Duodenal mucosa (tissue), 2 donors: Measurements from ENCODE around the gene TSSC4.

Experiments
- H3K27ac ChIP-seq: one replicate; pipeline ENCODE4 v1.7.0; 2013; ENCODE audit warnings: low read depth, low read length
- H3K27me3 ChIP-seq, 2 donors: one replicate each; pipeline ENCODE4 v1.7.0; 2013; ENCODE audit warnings: low read length in 2 of 2, control low read depth in 1 of 2; ENCODE audit not compliant: insufficient read depth in 2 of 2, control insufficient read depth in 1 of 2
- H3K36me3 ChIP-seq, 2 donors: one replicate each; pipeline ENCODE4 v1.7.0; 2013; ENCODE audit warnings: low read length in 2 of 2, control low read depth in 1 of 2; ENCODE audit not compliant: insufficient read depth in 2 of 2, control insufficient read depth in 1 of 2
- H3K4me1 ChIP-seq, 2 donors: one replicate each; pipeline ENCODE4 v1.7.0; 2013; ENCODE audit warnings: low read length in 2 of 2, control low read depth in 1 of 2; ENCODE audit not compliant: insufficient read depth in 2 of 2, control insufficient read depth in 1 of 2
- H3K4me3 ChIP-seq, 2 donors: one replicate each; pipeline ENCODE4 v1.7.0; 2013; ENCODE audit warnings: low read length in 2 of 2, low read depth in 1 of 2
- H3K9ac ChIP-seq, 2 donors: one replicate each; pipeline ENCODE4 v1.7.0; 2013; ENCODE audit warnings: low read length in 2 of 2, low read depth in 1 of 2
- H3K9me3 ChIP-seq, 2 donors: one replicate each; pipeline ENCODE4 v1.7.0; 2013; ENCODE audit warnings: low read length in 2 of 2, control low read depth in 1 of 2; ENCODE audit not compliant: control insufficient read depth in 1 of 2

Gene TSSC4

GRCh38 chr11:2368851-2369180 is 31.7 kb upstream of the TSSC4 start:
- Histone ChIP-seq H3K36me3 (no peaks in the 10 kb centered on the region), H3K27ac (no peak overlapping the region)

GRCh38 chr11:2369320-2369719 is 31.2 kb upstream of the TSSC4 start:
- H3K9ac ChIP-seq: no peak overlapping the region
- no peaks in the 10 kb centered on the region for H3K36me3 ChIP-seq
- no peak overlapping the region for H3K27ac ChIP-seq
- no peaks in the 10 kb centered on the region for H3K9me3 ChIP-seq
- no peaks in the 10 kb centered on the region for H3K4me1 ChIP-seq
- no peak overlapping the region for H3K4me3 ChIP-seq
- no peaks in the 10 kb centered on the region for H3K27me3 ChIP-seq

More at GRCh38 chr11:2368851-2369180, 31.7 kb upstream of the TSSC4 start:
- no peaks in the 10 kb centered on the region for H3K9me3 ChIP-seq
- no peaks in the 10 kb centered on the region for H3K27me3 ChIP-seq
- no peak overlapping the region for H3K4me3 ChIP-seq
- no peaks in the 10 kb centered on the region for H3K4me1 ChIP-seq
- no peak overlapping the region for H3K9ac ChIP-seq

- H3K4me1 ChIP-seq: no peaks in the 10 kb centered on the region
- no peaks in the 10 kb centered on the region for H3K27me3 ChIP-seq
- H3K36me3 ChIP-seq: no peaks in the 10 kb centered on the region
- no peak overlapping the region for H3K9ac ChIP-seq
- H3K9me3 ChIP-seq: no peaks in the 10 kb centered on the region
- H3K27ac ChIP-seq: no peak overlapping the region
- no peak overlapping the region for H3K4me3 ChIP-seq
These were observed 30.7 kb upstream of the TSSC4 start for GRCh38 chr11:2369896-2370295.

- H3K9me3 ChIP-seq: no peaks in the 10 kb centered on the region
- no peaks in the 10 kb centered on the region for H3K27me3 ChIP-seq
- no peaks in the 10 kb centered on the region for H3K36me3 ChIP-seq
- no peak overlapping the region for H3K4me3 ChIP-seq
- no peak overlapping the region for H3K27ac ChIP-seq
- peaks cover 22 to 25% of the 10 kb centered on the region in 2 donors for H3K4me1 ChIP-seq
- no peak overlapping the region for H3K9ac ChIP-seq
These were observed 25.9 kb upstream of the TSSC4 start for GRCh38 chr11:2374456-2375201.

GRCh38 chr11:2375341-2375853 is 25.2 kb upstream of the TSSC4 start:
- Histone ChIP-seq H3K27ac (no peak overlapping the region), H3K9ac (no peak overlapping the region), H3K4me3 (no peak overlapping the region), H3K9me3 (no peaks in the 10 kb centered on the region), H3K36me3 (no peaks in the 10 kb centered on the region), H3K27me3 (no peaks in the 10 kb centered on the region), H3K4me1 (peaks cover 30 to 32% of the 10 kb centered on the region in 2 donors)

- peaks cover 35 to 39% of the 10 kb centered on the region in 2 donors for H3K4me1 ChIP-seq
- H3K27ac ChIP-seq: no peak overlapping the region
- H3K4me3 ChIP-seq: peak overlapping the region in 1 of 2 donors; percentile 30
- H3K9me3 ChIP-seq: no peaks in the 10 kb centered on the region
- H3K27me3 ChIP-seq: no peaks in the 10 kb centered on the region
- no peaks in the 10 kb centered on the region for H3K36me3 ChIP-seq
- no peak overlapping the region for H3K9ac ChIP-seq
These were observed 24.5 kb upstream of the TSSC4 start for GRCh38 chr11:2375964-2376551.

- H3K27me3 ChIP-seq: no peaks in the 10 kb centered on the region
- peaks cover 43 to 47% of the 10 kb centered on the region in 2 donors for H3K4me1 ChIP-seq
- H3K4me3 ChIP-seq: peak within 1 kb of the TSS; percentile 81 to 82
- H3K9ac ChIP-seq: peak within 1 kb of the TSS; percentile 77 to 88
- H3K9me3 ChIP-seq: no peaks in the 10 kb centered on the region
- no peaks in the 10 kb centered on the region for H3K36me3 ChIP-seq
- H3K27ac ChIP-seq: peak within 1 kb of the TSS; percentile 90
These were observed 23.6 kb upstream of the TSSC4 start, which contains the start of gene CD81 for GRCh38 chr11:2376751-2377451. Gene CD81, plus strand, starts transcription at chr11:2377310. Its CDS starts 240 bp downstream, at chr11:2377550.

- H3K36me3 ChIP-seq: no peaks in the 10 kb centered on the region
- peak overlapping the region; percentile 81 to 82 for H3K4me3 ChIP-seq
- peaks cover 52 to 56% of the 10 kb centered on the region in 2 donors for H3K4me1 ChIP-seq
- H3K9ac ChIP-seq: peak overlapping the region; percentile 77 to 88
- H3K27me3 ChIP-seq: no peaks in the 10 kb centered on the region
- no peaks in the 10 kb centered on the region for H3K9me3 ChIP-seq
- peak overlapping the region; percentile 90 for H3K27ac ChIP-seq
These were observed 22.8 kb upstream of the TSSC4 start for GRCh38 chr11:2377511-2378443.

GRCh38 chr11:2378527-2379210 is 21.9 kb upstream of the TSSC4 start:
- H3K9me3 ChIP-seq: no peaks in the 10 kb centered on the region
- peak overlapping the region; percentile 90 for H3K27ac ChIP-seq
- peak overlapping the region; percentile 77 to 88 for H3K9ac ChIP-seq
- H3K4me1 ChIP-seq: peaks cover 61 to 65% of the 10 kb centered on the region in 2 donors
- peak overlapping the region; percentile 81 to 82 for H3K4me3 ChIP-seq
- no peaks in the 10 kb centered on the region for H3K36me3 ChIP-seq
- H3K27me3 ChIP-seq: no peaks in the 10 kb centered on the region
